Fibroblast of villous mesenchyme (primary cell): ENCODE results near the gene LMX1A. TPM values are rescaled to one million over a fixed set of nuclear protein-coding genes. Genes with fewer than 3 reads are reported as not detected.

Experiments used
- DNase-seq: peaks from one replicate; pipeline ENCODE4 v3.0.0-alpha.2; 2010; ENCODE audit warnings: low read depth
- H3K4me3 ChIP-seq: 2 replicates; pipeline ENCODE4 v1.5.1; 2011; ENCODE audit warnings: low read depth, mild to moderate bottlenecking, low read length
- CTCF ChIP-seq: IDR thresholded peaks from 2 replicates; pipeline ENCODE4 v1.5.1; 2012; ENCODE audit warnings: low read depth, mild to moderate bottlenecking, low read length; ENCODE audit not compliant: insufficient read depth
- total RNA-seq: library from RNA; depleted of rRNA; stranded (reverse); fragments of >200 nt; gene quantifications from 2 replicates; pipeline ENCODE4 v1.2.3, GENCODE V29; 2012

The LMX1A gene
- total RNA-seq, 1 donor, result not detected

- H3K4me3 ChIP-seq, result no peak overlapping the region
- TF ChIP-seq CTCF, result no peak
- no peak for DNase-seq
These were observed 2.5 kb downstream of the LMX1A start for GRCh38 chr1:165353731-165354671.

- no peak for TF ChIP-seq CTCF
- DNase-seq, result no peak
- H3K4me3 ChIP-seq, result no peak overlapping the region
These were observed 3.8 kb downstream of the LMX1A start for GRCh38 chr1:165352442-165353293.

GRCh38 chr1:165351863-165352441 is 4.6 kb downstream of the LMX1A start:
- H3K4me3 ChIP-seq, result no peak overlapping the region
- no peak for TF ChIP-seq CTCF
- no peak for DNase-seq

- H3K4me3 ChIP-seq, result no peak overlapping the region
- no peak for DNase-seq
- no peak for TF ChIP-seq CTCF
These were observed 5.7 kb downstream of the LMX1A start for GRCh38 chr1:165350840-165351239.

GRCh38 chr1:165345502-165345901 is 11.0 kb downstream of the LMX1A start:
- TF ChIP-seq CTCF, result no peak

GRCh38 chr1:165344736-165345135 is 11.8 kb downstream of the LMX1A start:
- DNase-seq, result no peak
- TF ChIP-seq CTCF, result no peak

More at GRCh38 chr1:165345502-165345901, 11.0 kb downstream of the LMX1A start:
- no peak for DNase-seq
- H3K4me3 ChIP-seq, result no peak overlapping the region

More at GRCh38 chr1:165344736-165345135, 11.8 kb downstream of the LMX1A start:
- H3K4me3 ChIP-seq, result no peak overlapping the region
